PC-3 (cell line): ENCODE results near the gene OCA2. TPM values are rescaled to one million over a fixed set of nuclear protein-coding genes. Genes with fewer than 3 reads are reported as not detected.

Experiments
- ATAC-seq: fragments of 200-7000 bp; cut with Tn5 transposase; 2 replicates; pipeline ENCODE4 v1.9.1; 2020; ENCODE audit warnings: mild to moderate bottlenecking, moderate library complexity
- BruUV-seq: library from RNA; stranded (reverse); fragments of 400-500 nt; replicated peaks from 2 replicates; lab custom pipeline; 2021; lab: Mats Ljungman, UMichigan
- CTCF ChIA-PET: fragments of 300-600 bp; sonication (Branson Sonifier 250); formaldehyde crosslinking; loops from one replicate; lab custom pipeline; 2022; ENCODE audit warnings: antibody characterized with exemption; lab: Charles Lee
- POLR2A ChIA-PET: fragments of 300-600 bp; sonication (Branson Sonifier 250); formaldehyde crosslinking; loops from one replicate; lab custom pipeline; 2022; ENCODE audit warnings: antibody characterized with exemption; ENCODE audit not compliant: unreplicated experiment; lab: Charles Lee
- DNase-seq: peaks from one replicate; pipeline ENCODE4 v3.0.0-alpha.2; 2015
- H2AFZ ChIP-seq: fragments of 300-600 bp; sonication (generic); 2 replicates; pipeline ENCODE4 v1.6.0; 2016; ENCODE audit warnings: antibody characterized with exemption, low read length
- H3F3A ChIP-seq: fragments of 300-600 bp; sonication (generic); one replicate; pipeline ENCODE4 v1.6.0; 2017; ENCODE audit warnings: antibody characterized with exemption, low read length, control low read depth, mild to moderate bottlenecking; ENCODE audit not compliant: unreplicated experiment
- H3K27ac ChIP-seq: fragments of 300-600 bp; sonication (generic); 2 replicates; pipeline ENCODE4 v1.5.1; 2016; ENCODE audit warnings: mild to moderate bottlenecking, low read length
- H3K27me3 ChIP-seq: fragments of 300-600 bp; sonication (generic); 2 replicates; pipeline ENCODE4 v1.6.1; 2016; ENCODE audit warnings: low read length, mixed read lengths
- H3K36me3 ChIP-seq: fragments of 300-600 bp; sonication (generic); 2 replicates; pipeline ENCODE4 v1.6.1; 2016; ENCODE audit warnings: low read depth, mixed run types, low read length, mixed read lengths
- H3K4me1 ChIP-seq: fragments of 300-600 bp; sonication (generic); 2 replicates; pipeline ENCODE4 v1.5.1; 2016; ENCODE audit warnings: low read length; ENCODE audit not compliant: insufficient read depth
- H3K4me2 ChIP-seq: fragments of 300-600 bp; sonication (generic); 2 replicates; pipeline ENCODE4 v1.6.0; 2016; ENCODE audit warnings: low read length
- H3K4me3 ChIP-seq: fragments of 300-600 bp; sonication (generic); 2 replicates; pipeline ENCODE4 v1.5.1; 2016; ENCODE audit warnings: mild to moderate bottlenecking, low read length, mixed read lengths
- H3K79me2 ChIP-seq: fragments of 300-600 bp; sonication (generic); 2 replicates; pipeline ENCODE4 v1.6.1; 2017; ENCODE audit warnings: low read length, mixed read lengths
- H3K9ac ChIP-seq: fragments of 300-600 bp; sonication (generic); 2 replicates; pipeline ENCODE4 v1.6.0; 2016; ENCODE audit warnings: mild to moderate bottlenecking, low read length
- H3K9me2 ChIP-seq: fragments of 300-600 bp; sonication (generic); replicated peaks from 2 replicates; pipeline ENCODE4 v1.6.1; 2016; ENCODE audit warnings: mixed run types, low read length, mixed read lengths
- H3K9me3 ChIP-seq: fragments of 300-600 bp; sonication (generic); 2 replicates; pipeline ENCODE4 v1.6.1; 2016; ENCODE audit warnings: low read length, mixed read lengths
- H4K20me1 ChIP-seq: fragments of 300-600 bp; sonication (generic); 2 replicates; pipeline ENCODE4 v1.6.1; 2016; ENCODE audit warnings: low read length, mixed read lengths
- CTCF ChIP-seq: fragments of 300-600 bp; sonication (generic); conservative IDR thresholded peaks from 2 replicates; pipeline ENCODE4 v1.5.1; 2017; ENCODE audit warnings: antibody characterized with exemption, low read depth, mild to moderate bottlenecking, low read length
- EZH2 ChIP-seq: fragments of 300-600 bp; sonication (generic); IDR thresholded peaks from one replicate; pipeline ENCODE4 v1.6.1; 2017; ENCODE audit warnings: antibody characterized with exemption, mild to moderate bottlenecking, low read length; ENCODE audit not compliant: unreplicated experiment
- EZH2phosphoT487 ChIP-seq: fragments of 300-600 bp; sonication (generic); IDR thresholded peaks from 2 replicates; pipeline ENCODE4 v1.6.1; 2018; ENCODE audit warnings: mild to moderate bottlenecking, antibody characterized with exemption, low read length, borderline replicate concordance
- intact Hi-C: fragments of 100-400 bp; cut with micrococcal nuclease; formaldehyde crosslinking; loops from 2 replicates; pipeline ENCODE4 v1.9.0; 2023
- total RNA-seq: library from RNA; depleted of rRNA; stranded (reverse); fragments of >200 nt; gene quantifications from 2 replicates; pipeline ENCODE4 v1.2.3, GENCODE V29; 2014

The OCA2 gene
- total RNA-seq, 1 experiment from 2014 or later, result not detected

- Histone ChIP-seq H3K4me1 (no peaks in the 10 kb centered on the region), H3F3A (no peaks in the 10 kb centered on the region), H3K79me2 (no peaks in the 10 kb centered on the region), H2AFZ (no peak overlapping the region), H3K9me3 (no peaks in the 10 kb centered on the region), H3K27me3 (no peaks in the 10 kb centered on the region), H3K9me2 (no peaks in the 10 kb centered on the region), H4K20me1 (no peaks in the 10 kb centered on the region), H3K27ac (no peak overlapping the region), H3K9ac (no peak overlapping the region), H3K4me2 (no peak overlapping the region), H3K4me3 (no peak overlapping the region), H3K36me3 (peaks cover 14% of the 10 kb centered on the region; the same call in 1 of the 2 replicates)
- ATAC-seq, result no peak
- no peak for DNase-seq
- TF ChIP-seq CTCF (no peak), EZH2phosphoT487 (no peak), EZH2 (no peak)
- POLR2A ChIA-PET, result no interaction called here
- no TSS peak for BruUV-seq
- intact Hi-C loops, result no loop called here
- CTCF ChIA-PET, result no interaction called here
Measured at GRCh38 chr15:28114721-28115622, 15.9 kb upstream of the OCA2 start.

DNA sequence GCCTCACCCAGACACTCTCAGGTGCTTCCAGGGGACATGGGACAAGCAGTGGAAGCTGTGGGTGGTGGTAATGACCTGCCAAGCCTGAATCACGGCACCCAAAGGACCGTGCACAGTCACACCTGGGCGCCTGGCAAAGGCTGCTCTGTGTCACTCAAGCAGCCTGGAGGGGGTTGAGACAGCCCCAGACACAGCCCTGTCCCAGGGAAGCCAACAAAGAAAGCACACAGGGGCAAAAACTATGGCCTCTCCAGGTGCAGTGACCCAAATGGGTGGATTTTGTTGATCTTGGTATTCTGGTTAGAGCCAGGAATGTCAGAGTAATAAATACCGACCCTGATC lies 15.0 kb upstream of the OCA2 start:
- Histone ChIP-seq H4K20me1 (no peaks in the 10 kb centered on the region), H3K9me2 (no peaks in the 10 kb centered on the region), H3K9ac (no peak overlapping the region), H3K9me3 (no peaks in the 10 kb centered on the region), H3K36me3 (peaks cover 14% of the 10 kb centered on the region; the same call in 1 of the 2 replicates), H3F3A (no peaks in the 10 kb centered on the region), H2AFZ (no peak overlapping the region), H3K4me1 (no peaks in the 10 kb centered on the region), H3K27me3 (no peaks in the 10 kb centered on the region), H3K79me2 (no peaks in the 10 kb centered on the region), H3K4me3 (no peak overlapping the region), H3K27ac (no peak overlapping the region), H3K4me2 (no peak overlapping the region)
- no peak for DNase-seq
- POLR2A ChIA-PET, result no interaction called here
- BruUV-seq, result no TSS peak
- no peak for TF ChIP-seq CTCF
- no peak for TF ChIP-seq EZH2
- no peak for TF ChIP-seq EZH2phosphoT487
- no peak for ATAC-seq
- CTCF ChIA-PET, result no interaction called here
- intact Hi-C loops, result no loop called here

- Histone ChIP-seq H3K4me2 (no peak overlapping the region), H3K4me3 (no peak overlapping the region), H3K27ac (no peak overlapping the region), H3K9me2 (no peaks in the 10 kb centered on the region), H2AFZ (no peak overlapping the region), H3K9ac (no peak overlapping the region), H3K27me3 (no peaks in the 10 kb centered on the region), H3K36me3 (peaks cover 14% of the 10 kb centered on the region; the same call in 1 of the 2 replicates), H4K20me1 (no peaks in the 10 kb centered on the region), H3F3A (no peaks in the 10 kb centered on the region), H3K9me3 (no peaks in the 10 kb centered on the region), H3K4me1 (no peaks in the 10 kb centered on the region), H3K79me2 (no peaks in the 10 kb centered on the region)
- ChIA-PET CTCF (no interaction called here), POLR2A (no interaction called here)
- TF ChIP-seq EZH2phosphoT487, result no peak
- TF ChIP-seq CTCF, result no peak
- no peak for TF ChIP-seq EZH2
- BruUV-seq, result no TSS peak
- DNase-seq, result no peak
- intact Hi-C loops, result no loop called here
- ATAC-seq, result no peak
Measured at GRCh38 chr15:28113394-28114113, 14.4 kb upstream of the OCA2 start.
